ENCODE data around the gene GRN.
A peak's percentile ranks its signal among the peaks of the same experiment; 100 is the strongest.
"Not testable (repeated sequence)": the region's sequence is repeated elsewhere in the genome, so short reads cannot be mapped to it uniquely, and the experiment has no call there.

GRN gene

GRCh38 chr17:44383363-44383762 is 38.3 kb downstream of the GRN start:
- no peak for DNase-seq

DNA sequence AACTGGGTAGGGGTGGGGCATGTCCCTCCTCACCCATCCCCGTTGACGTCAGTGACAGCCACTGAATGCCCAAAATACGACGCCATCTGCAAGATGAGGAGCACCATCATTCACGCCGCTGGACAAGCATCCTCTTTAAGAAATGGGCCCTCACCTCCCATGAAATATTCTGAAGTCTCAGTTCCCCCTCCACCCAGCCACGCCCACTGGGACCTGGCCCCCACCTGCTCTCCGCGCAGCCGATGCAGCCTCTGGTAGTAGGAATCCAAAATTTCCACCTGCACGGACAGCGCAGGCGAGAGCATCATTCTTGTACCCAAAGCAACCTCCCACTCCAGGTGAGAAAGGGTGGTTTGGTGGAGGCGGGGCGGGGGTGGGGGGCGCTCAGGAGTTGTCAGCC is 38.8 kb downstream of the GRN start:
- no peak for DNase-seq

- no peak for DNase-seq
Measured at GRCh38 chr17:44384281-44384822, 39.2 kb downstream of the GRN start.

DNA sequence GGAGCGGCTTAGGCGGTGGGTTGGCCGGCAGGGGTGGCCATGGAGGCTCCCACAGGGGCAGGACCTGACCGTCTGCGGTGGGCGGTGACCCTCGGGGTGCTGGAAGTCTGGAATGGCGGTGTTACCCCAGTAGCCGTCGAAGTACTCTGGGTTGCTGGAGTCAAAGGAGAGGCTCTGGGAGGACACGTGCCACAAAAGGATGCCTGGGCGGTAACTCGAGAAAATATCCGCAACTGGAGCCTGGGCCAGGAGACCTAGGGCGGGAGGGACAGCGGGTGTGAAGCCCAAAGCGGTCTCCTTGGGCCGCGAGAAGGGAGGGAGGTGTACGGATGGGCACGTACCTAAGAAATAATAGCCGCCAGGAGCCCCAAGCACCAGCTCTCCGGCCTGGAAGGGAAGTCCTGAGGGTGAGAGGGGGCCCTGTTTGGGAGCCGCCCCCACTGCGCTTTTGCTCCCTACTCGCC is 39.8 kb downstream of the GRN start:
- no peak for DNase-seq

DNA sequence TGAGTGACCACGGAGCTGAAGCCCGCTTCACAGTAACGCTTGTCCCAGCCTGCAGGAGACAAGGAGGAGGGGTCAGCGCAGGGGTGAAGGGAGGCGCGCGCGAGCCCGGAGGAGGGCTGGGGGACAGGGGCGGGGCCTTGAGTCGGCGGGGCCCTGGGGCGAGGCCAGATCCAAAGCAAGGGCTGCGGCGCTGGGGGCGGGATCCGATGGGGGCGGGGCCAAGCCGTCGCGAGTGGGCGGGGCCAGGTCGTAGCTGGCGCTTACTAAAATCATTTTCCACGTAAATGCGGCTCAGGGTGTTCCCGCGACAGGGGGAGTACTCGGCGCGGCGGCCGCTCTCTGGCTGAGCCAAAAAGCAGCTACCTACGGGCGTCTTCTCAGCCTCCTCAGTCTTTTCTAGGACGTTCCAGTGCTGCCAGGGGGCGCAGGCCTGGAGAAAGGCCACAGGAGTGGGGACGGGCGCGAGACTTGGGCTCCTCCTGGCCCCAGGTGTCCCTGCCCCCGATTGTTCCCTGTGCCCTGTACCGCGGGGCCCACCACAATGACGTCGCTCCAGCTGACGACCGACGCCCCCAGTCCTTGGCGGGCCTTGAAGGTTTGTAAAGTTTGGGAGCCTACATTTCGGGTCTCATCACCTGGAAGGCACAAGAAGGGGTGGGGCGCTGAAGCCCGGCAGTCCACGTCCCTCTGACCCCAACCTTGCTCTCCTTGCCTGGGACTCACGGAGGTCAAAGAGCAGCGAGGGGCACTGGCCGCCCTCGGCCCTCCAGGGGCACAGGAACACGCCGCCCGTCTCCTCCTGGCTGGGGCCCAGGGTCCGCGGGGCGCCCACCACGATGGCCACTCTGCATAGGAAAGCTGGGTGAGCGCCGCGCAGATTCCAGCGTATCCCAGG is 40.4 kb downstream of the GRN start:
- peak; percentile 67 for DNase-seq

- no peak for DNase-seq
Measured at GRCh38 chr17:44386182-44386525, 41.1 kb downstream of the GRN start.

GRCh38 chr17:44387804-44388203 is 42.7 kb downstream of the GRN start:
- no peak for DNase-seq

DNA sequence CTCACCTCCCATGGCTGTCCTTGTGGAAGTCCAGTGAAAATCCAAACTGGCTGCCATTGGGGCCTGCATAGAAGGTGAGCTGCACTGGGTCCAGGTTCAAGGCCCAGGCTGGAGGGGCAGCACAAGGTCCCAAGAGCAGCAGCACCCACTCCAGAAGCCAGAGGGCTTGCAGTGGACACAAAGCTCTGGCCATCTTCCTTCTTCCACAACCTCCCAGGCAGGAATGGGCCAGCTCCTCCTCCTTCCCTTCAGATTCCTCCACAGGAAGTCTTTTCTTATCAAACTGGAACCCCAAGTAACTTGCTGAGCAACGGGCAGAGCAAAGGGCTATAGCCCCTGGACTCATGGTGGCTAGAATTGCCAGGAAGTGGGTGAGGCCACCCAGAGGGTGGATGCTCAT is 44.2 kb downstream of the GRN start, which contains the start of gene ITGA2B:
Gene ITGA2B (minus strand): TSS at position 369 of the 400 bp plus-strand sequence. CDS start 176 bp downstream, at position 193.
- DNase-seq = no peak

GRCh38 chr17:44389723-44390202 is 44.7 kb downstream of the GRN start:
- DNase-seq = no peak

GRCh38 chr17:44390250-44390870 is 45.3 kb downstream of the GRN start:
- no peak for DNase-seq

- not testable (repeated sequence) for DNase-seq
Measured at GRCh38 chr17:44394112-44394511, 49.0 kb downstream of the GRN start.

- DNase-seq = no peak
Measured at GRCh38 chr17:44394833-44395232, 49.7 kb downstream of the GRN start.

- no peak for DNase-seq
Measured at GRCh38 chr17:44396946-44397345, 51.8 kb downstream of the GRN start.

DNA sequence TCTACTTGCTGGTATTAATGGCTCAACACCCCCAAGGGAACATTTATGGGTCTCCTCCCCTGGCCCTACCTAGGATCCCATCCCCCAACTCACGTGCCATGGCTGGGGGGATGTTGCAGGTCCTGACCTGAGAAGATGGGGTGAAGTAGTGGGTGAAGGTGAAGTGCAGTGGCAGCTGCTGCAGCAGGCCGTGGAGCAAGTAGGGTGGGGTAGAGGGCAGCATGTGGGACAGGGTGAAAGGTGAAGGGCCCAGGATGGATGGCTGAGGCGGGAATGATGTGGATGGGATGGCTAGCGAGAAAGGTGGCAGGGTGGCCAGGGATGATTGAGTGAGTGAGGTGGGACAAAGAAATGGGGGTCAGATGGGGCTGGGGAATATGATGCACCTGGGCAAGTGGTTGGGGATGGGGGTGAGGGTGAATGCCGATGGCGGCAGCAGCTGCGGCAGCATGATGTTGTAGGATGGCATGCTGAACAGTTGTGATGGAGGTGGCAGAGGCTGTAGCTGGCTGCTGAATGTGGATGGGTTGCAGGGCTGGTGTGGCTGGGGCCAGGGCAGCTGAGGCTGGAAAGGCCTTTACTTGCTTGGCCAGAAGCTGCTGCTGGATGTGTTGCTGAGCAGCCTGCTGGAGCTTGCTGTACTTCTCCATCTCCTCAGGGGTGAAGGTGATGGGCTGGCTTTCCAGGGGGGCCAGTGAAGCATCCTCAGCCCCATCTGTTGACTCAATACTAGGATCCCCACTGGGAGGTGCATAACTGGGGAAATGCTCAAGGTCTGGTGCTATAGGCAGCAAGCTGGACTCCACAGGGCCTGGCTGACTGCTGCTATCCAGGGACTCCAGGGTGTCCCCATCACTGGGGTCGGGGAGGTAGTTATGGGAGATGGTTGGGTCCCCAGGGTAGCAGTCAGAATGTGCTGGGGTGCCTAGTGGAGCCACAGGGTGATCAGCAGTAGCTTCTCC is 52.7 kb downstream of the GRN start:
- no peak for DNase-seq

DNA sequence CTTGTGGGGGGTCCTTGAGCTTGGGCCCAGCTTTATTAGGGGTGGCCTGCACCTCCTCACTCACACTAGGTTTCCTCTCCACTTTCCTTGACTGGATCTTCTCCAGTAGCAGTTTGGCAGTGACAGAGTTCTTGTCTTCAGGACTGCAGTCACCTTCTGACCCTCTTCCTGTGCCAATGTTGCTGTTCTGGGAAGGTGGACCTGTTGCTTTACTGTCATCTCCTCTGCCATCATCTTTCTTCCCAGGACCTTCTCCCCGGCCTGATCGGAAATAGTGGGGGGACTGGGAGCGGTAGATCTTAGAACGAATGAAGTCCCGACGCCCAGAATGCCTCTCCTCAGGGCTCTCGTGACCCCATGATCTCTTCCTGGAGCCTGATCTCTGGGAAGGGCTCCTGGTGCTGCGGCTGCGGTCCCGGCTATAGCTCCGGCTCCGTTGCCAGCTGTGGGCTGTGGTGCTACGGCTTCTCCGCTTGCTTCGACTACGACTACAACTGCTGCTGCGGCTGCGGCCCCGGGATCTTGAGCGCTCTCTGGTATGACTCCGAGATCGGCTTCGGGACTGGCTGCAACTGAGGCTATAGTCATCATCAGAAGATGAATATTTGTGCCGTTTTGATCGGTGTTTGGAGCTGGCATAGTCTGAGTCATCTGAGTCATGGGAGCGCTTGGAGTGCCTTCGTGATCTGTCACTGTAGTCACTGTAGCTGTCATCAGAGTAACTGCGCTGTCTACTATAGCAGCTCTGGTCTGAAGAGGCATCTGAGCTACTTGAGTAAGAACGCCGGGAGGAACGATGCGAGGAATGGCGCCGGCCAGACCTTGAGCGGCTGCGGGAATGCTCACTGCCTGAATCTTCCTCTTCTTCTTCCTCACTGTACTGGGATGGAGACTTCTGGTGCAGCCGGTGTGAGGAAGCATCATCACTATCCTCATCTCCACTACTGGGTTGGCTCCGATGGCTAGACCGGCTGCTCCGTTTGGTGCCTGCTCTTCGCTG is 53.9 kb downstream of the GRN start:
- no peak for DNase-seq

DNA sequence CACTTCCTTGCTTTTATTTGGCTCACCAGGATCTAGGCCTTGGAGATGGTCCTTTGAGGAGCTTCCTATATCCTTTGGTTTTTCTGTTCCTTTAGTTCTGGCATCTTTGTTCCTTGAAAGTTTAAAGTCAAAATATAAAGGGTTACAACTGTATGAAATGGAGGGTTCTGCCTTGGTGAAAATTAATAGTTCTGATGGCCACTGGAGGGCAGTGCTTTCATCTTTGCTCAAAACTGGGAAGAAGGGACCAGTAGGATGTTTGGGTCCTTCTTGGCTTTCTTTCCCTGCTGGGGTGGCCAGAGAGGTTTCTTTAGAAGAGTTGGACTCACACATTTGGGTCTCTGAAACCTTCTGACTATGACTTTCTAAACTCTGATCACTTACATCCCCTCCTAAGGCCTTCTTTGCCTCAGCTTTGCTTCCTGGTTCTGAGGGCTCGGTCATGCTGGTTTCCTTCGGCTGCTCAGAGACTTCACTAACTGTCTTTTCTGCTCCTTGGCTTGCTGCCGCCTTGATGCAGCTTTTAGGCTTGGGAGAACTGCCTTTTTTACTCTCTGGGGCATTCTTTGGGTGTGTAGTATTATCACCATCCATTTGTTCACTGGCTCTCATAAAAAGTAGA is 55.2 kb downstream of the GRN start:
- DNase-seq = peak; percentile 30

All from fibroblast of skin of back (primary cell).